PC-3 (cell line): Measurements from ENCODE around the gene OR2T12. TPM values are rescaled to one million over a fixed set of nuclear protein-coding genes. Genes with fewer than 3 reads are reported as not detected.
"Not testable (repeated sequence)": the region's sequence is repeated elsewhere in the genome, so short reads cannot be mapped to it uniquely, and the experiment has no call there.

Source experiments
- ATAC-seq: fragments of 200-7000 bp; cut with Tn5 transposase; 2 replicates; pipeline ENCODE4 v1.9.1; 2020; ENCODE audit warnings: mild to moderate bottlenecking, moderate library complexity
- BruUV-seq: library from RNA; stranded (reverse); fragments of 400-500 nt; replicated peaks from 2 replicates; lab custom pipeline; 2021; lab: Mats Ljungman, UMichigan
- CTCF ChIA-PET: fragments of 300-600 bp; sonication (Branson Sonifier 250); formaldehyde crosslinking; loops from one replicate; lab custom pipeline; 2022; ENCODE audit warnings: antibody characterized with exemption; lab: Charles Lee
- POLR2A ChIA-PET: fragments of 300-600 bp; sonication (Branson Sonifier 250); formaldehyde crosslinking; loops from one replicate; lab custom pipeline; 2022; ENCODE audit warnings: antibody characterized with exemption; ENCODE audit not compliant: unreplicated experiment; lab: Charles Lee
- DNase-seq: peaks from one replicate; pipeline ENCODE4 v3.0.0-alpha.2; 2015
- H2AFZ ChIP-seq: fragments of 300-600 bp; sonication (generic); 2 replicates; pipeline ENCODE4 v1.6.0; 2016; ENCODE audit warnings: antibody characterized with exemption, low read length
- H3F3A ChIP-seq: fragments of 300-600 bp; sonication (generic); one replicate; pipeline ENCODE4 v1.6.0; 2017; ENCODE audit warnings: antibody characterized with exemption, low read length, control low read depth, mild to moderate bottlenecking; ENCODE audit not compliant: unreplicated experiment
- H3K27ac ChIP-seq: fragments of 300-600 bp; sonication (generic); 2 replicates; pipeline ENCODE4 v1.5.1; 2016; ENCODE audit warnings: mild to moderate bottlenecking, low read length
- H3K27me3 ChIP-seq: fragments of 300-600 bp; sonication (generic); 2 replicates; pipeline ENCODE4 v1.6.1; 2016; ENCODE audit warnings: low read length, mixed read lengths
- H3K36me3 ChIP-seq: fragments of 300-600 bp; sonication (generic); 2 replicates; pipeline ENCODE4 v1.6.1; 2016; ENCODE audit warnings: low read depth, mixed run types, low read length, mixed read lengths
- H3K4me1 ChIP-seq: fragments of 300-600 bp; sonication (generic); 2 replicates; pipeline ENCODE4 v1.5.1; 2016; ENCODE audit warnings: low read length; ENCODE audit not compliant: insufficient read depth
- H3K4me2 ChIP-seq: fragments of 300-600 bp; sonication (generic); 2 replicates; pipeline ENCODE4 v1.6.0; 2016; ENCODE audit warnings: low read length
- H3K4me3 ChIP-seq: fragments of 300-600 bp; sonication (generic); 2 replicates; pipeline ENCODE4 v1.5.1; 2016; ENCODE audit warnings: mild to moderate bottlenecking, low read length, mixed read lengths
- H3K79me2 ChIP-seq: fragments of 300-600 bp; sonication (generic); 2 replicates; pipeline ENCODE4 v1.6.1; 2017; ENCODE audit warnings: low read length, mixed read lengths
- H3K9ac ChIP-seq: fragments of 300-600 bp; sonication (generic); 2 replicates; pipeline ENCODE4 v1.6.0; 2016; ENCODE audit warnings: mild to moderate bottlenecking, low read length
- H3K9me2 ChIP-seq: fragments of 300-600 bp; sonication (generic); replicated peaks from 2 replicates; pipeline ENCODE4 v1.6.1; 2016; ENCODE audit warnings: mixed run types, low read length, mixed read lengths
- H3K9me3 ChIP-seq: fragments of 300-600 bp; sonication (generic); 2 replicates; pipeline ENCODE4 v1.6.1; 2016; ENCODE audit warnings: low read length, mixed read lengths
- H4K20me1 ChIP-seq: fragments of 300-600 bp; sonication (generic); 2 replicates; pipeline ENCODE4 v1.6.1; 2016; ENCODE audit warnings: low read length, mixed read lengths
- EZH2 ChIP-seq: fragments of 300-600 bp; sonication (generic); IDR thresholded peaks from one replicate; pipeline ENCODE4 v1.6.1; 2017; ENCODE audit warnings: antibody characterized with exemption, mild to moderate bottlenecking, low read length; ENCODE audit not compliant: unreplicated experiment
- EZH2phosphoT487 ChIP-seq: fragments of 300-600 bp; sonication (generic); IDR thresholded peaks from 2 replicates; pipeline ENCODE4 v1.6.1; 2018; ENCODE audit warnings: mild to moderate bottlenecking, antibody characterized with exemption, low read length, borderline replicate concordance
- intact Hi-C: fragments of 100-400 bp; cut with micrococcal nuclease; formaldehyde crosslinking; loops from 2 replicates; pipeline ENCODE4 v1.9.0; 2023
- total RNA-seq: library from RNA; depleted of rRNA; stranded (reverse); fragments of >200 nt; gene quantifications from 2 replicates; pipeline ENCODE4 v1.2.3, GENCODE V29; 2014
- TF ChIP-seq, protein P1 (sequence below): fragments of 300-600 bp; sonication (generic); conservative IDR thresholded peaks from 2 replicates; pipeline ENCODE4 v1.5.1; 2017; ENCODE audit warnings: antibody characterized with exemption, low read depth, mild to moderate bottlenecking, low read length

Gene OR2T12
- total RNA-seq, 1 experiment from 2014 or later: not detected

DNA sequence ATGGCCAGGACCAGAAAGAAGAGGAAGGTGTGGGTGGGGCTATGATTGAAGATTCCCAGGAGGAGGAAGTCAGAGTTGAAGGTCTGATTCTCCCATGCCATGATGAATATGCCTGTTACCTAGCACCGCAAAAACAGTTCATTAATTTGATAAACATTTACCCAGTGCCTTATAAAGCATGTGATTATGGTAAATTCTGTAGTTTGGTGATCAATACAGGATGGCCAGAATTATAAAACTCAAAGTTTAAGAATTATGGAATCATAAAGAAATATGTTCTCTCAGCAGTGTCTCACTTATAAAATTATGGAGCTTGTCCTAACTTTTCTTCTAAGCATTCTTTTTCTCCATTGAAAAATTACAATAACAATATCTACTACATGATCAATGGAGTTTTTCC lies 21.2 kb upstream of the OR2T12 start, which contains the start of gene OR2M7:
Gene OR2M7, minus strand, starts transcription at position 101 of the 400 bp plus-strand sequence. Its CDS starts 0 bp downstream, at position 101.
- CTCF ChIA-PET: no interaction called here
- TF ChIP-seq, protein P1, sequence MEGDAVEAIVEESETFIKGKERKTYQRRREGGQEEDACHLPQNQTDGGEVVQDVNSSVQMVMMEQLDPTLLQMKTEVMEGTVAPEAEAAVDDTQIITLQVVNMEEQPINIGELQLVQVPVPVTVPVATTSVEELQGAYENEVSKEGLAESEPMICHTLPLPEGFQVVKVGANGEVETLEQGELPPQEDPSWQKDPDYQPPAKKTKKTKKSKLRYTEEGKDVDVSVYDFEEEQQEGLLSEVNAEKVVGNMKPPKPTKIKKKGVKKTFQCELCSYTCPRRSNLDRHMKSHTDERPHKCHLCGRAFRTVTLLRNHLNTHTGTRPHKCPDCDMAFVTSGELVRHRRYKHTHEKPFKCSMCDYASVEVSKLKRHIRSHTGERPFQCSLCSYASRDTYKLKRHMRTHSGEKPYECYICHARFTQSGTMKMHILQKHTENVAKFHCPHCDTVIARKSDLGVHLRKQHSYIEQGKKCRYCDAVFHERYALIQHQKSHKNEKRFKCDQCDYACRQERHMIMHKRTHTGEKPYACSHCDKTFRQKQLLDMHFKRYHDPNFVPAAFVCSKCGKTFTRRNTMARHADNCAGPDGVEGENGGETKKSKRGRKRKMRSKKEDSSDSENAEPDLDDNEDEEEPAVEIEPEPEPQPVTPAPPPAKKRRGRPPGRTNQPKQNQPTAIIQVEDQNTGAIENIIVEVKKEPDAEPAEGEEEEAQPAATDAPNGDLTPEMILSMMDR: no peak
- TF ChIP-seq EZH2 (no peak), EZH2phosphoT487 (no peak)
- POLR2A ChIA-PET: no interaction called here

DNA sequence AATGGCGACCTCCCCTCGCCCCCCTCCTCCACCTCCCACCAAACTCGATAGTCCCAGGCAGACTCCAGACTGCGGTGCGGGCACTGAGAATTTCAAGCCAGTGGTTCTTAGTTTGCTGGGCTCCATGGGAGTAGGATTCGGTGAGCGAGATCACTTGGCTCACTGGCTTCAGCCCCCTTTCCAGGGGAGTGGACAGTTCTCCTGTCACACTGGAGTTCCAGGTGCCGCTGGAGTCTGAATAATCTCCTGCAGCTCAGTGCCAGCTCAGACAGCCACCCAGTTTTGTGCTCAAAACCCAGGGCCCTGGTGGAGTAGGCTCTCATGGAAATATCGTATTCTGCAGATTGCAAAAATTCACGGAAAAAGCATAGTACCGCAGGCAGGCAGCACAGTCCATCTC lies 13.6 kb upstream of the OR2T12 start:
- ATAC-seq (no peak), DNase-seq (no peak)
- Histone ChIP-seq H3K9me3 (peaks cover 18% of the 10 kb centered on the region; the same call in 1 of the 2 replicates), H3K4me3 (no peak overlapping the region), H3K27me3 (no peaks in the 10 kb centered on the region), H2AFZ (no peak overlapping the region), H3K79me2 (no peaks in the 10 kb centered on the region), H3K9ac (no peak overlapping the region), H3K4me2 (no peak overlapping the region), H3K27ac (no peak overlapping the region), H3K9me2 (no peaks in the 10 kb centered on the region), H3K4me1 (no peaks in the 10 kb centered on the region), H3K36me3 (no peaks in the 10 kb centered on the region), H3F3A (no peaks in the 10 kb centered on the region), H4K20me1 (no peaks in the 10 kb centered on the region)
- POLR2A ChIA-PET: no interaction called here
- intact Hi-C loops: no loop called here
- no TSS peak for BruUV-seq
- no peak for TF ChIP-seq EZH2phosphoT487
- TF ChIP-seq, protein P1: no peak
- TF ChIP-seq EZH2: no peak
- CTCF ChIA-PET: no interaction called here

More for the DNA sequence above, 21.2 kb upstream of the OR2T12 start, which contains the start of gene OR2M7:
- Histone ChIP-seq H3K79me2 (no peaks in the 10 kb centered on the region), H3K9ac (no peak within 1 kb of the TSS), H3K4me1 (no peaks in the 10 kb centered on the region), H3K9me2 (no peaks in the 10 kb centered on the region), H3K36me3 (no peaks in the 10 kb centered on the region), H3F3A (no peaks in the 10 kb centered on the region), H4K20me1 (no peaks in the 10 kb centered on the region), H3K9me3 (no peaks in the 10 kb centered on the region), H3K27me3 (no peaks in the 10 kb centered on the region), H3K27ac (no peak within 1 kb of the TSS), H3K4me2 (no peak within 1 kb of the TSS), H2AFZ (no peak within 1 kb of the TSS), H3K4me3 (no peak within 1 kb of the TSS)
- no peak for DNase-seq
- no peak for ATAC-seq
- intact Hi-C loops: no loop called here
- BruUV-seq: no TSS peak

DNA sequence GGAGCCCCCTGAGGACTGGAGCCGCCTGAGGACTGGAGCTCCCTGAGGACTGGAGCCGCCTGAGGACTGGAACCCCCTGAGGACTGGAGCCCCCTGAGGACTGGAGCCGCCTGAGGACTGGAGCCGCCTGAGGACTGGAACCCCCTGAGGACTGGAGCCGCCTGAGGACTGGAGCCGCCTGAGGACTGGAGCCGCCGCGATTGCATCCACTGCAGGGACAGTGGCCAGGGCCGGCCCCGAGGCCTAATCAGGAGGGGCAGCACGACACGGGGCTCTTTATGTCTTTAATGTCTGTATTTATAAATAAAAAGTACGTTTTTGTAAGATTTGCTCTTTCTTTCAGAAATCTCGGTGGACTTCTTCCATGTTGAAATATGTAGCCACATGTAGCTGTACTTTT lies 3.5 kb upstream of the OR2T12 start:
- BruUV-seq, H3K79me2 ChIP-seq, H3K27ac ChIP-seq, H3K9me3 ChIP-seq, intact Hi-C loops, H3K9ac ChIP-seq, H3K4me3 ChIP-seq, H3K36me3 ChIP-seq, H3K4me1 ChIP-seq, H2AFZ ChIP-seq, ATAC-seq, H4K20me1 ChIP-seq, POLR2A ChIA-PET, H3K27me3 ChIP-seq, CTCF ChIA-PET, DNase-seq, H3K9me2 ChIP-seq, H3F3A ChIP-seq, H3K4me2 ChIP-seq: not testable (repeated sequence)
